ENCODE data around the gene CNOT3.

CNOT3 gene

GRCh38 chr19:54108496-54108895 is 29.1 kb upstream of the CNOT3 start:
- no peak for DNase-seq (ENCODE audit: low read depth)
- H3K4me3 ChIP-seq (ENCODE audit: low read length), result no peak overlapping the region
- no peak for TF ChIP-seq CTCF (conservative IDR thresholded peaks at IDR 0.05; ENCODE audit: low read depth, low read length)

- DNase-seq (ENCODE audit: low read depth), result no peak
- no peak overlapping the region for H3K4me3 ChIP-seq (ENCODE audit: low read length)
- TF ChIP-seq CTCF (conservative IDR thresholded peaks at IDR 0.05; ENCODE audit: low read depth, low read length), result no peak
These were observed 27.9 kb upstream of the CNOT3 start for GRCh38 chr19:54109651-54110050.

- H3K4me3 ChIP-seq (ENCODE audit: low read length), result peak overlapping the region; percentile 99
- TF ChIP-seq CTCF (conservative IDR thresholded peaks at IDR 0.05; ENCODE audit: low read depth, low read length), result no peak
- no peak for DNase-seq (ENCODE audit: low read depth)
These were observed 23.0 kb upstream of the CNOT3 start for GRCh38 chr19:54114340-54115108.

GRCh38 chr19:54115109-54116063 is 22.2 kb upstream of the CNOT3 start, which contains the start of the genes PRPF31 and TFPT:
PRPF31 (plus strand) TSS chr19:54115754; CDS start chr19:54118279, 2,525 bp downstream.
TFPT (minus strand) TSS chr19:54115657; CDS start chr19:54115269, 388 bp downstream.
- DNase-seq (ENCODE audit: low read depth), result peak; percentile 95
- peak within 1 kb of the TSS; percentile 99 for H3K4me3 ChIP-seq (ENCODE audit: low read length)

GRCh38 chr19:54121259-54121658 is 16.3 kb upstream of the CNOT3 start:
- TF ChIP-seq CTCF (conservative IDR thresholded peaks at IDR 0.05; ENCODE audit: low read depth, low read length), result no peak
- DNase-seq (ENCODE audit: low read depth), result no peak
- no peak overlapping the region for H3K4me3 ChIP-seq (ENCODE audit: low read length)

More at GRCh38 chr19:54115109-54116063, 22.2 kb upstream of the CNOT3 start, which contains the start of the genes PRPF31 and TFPT:
- TF ChIP-seq CTCF (conservative IDR thresholded peaks at IDR 0.05; ENCODE audit: low read depth, low read length), result no peak

GRCh38 chr19:54123682-54124081 is 13.9 kb upstream of the CNOT3 start:
- H3K4me3 ChIP-seq (ENCODE audit: low read length), result no peak overlapping the region
- TF ChIP-seq CTCF (conservative IDR thresholded peaks at IDR 0.05; ENCODE audit: low read depth, low read length), result no peak
- no peak for DNase-seq (ENCODE audit: low read depth)
